Activated T-cell treated with anti-CD3 and anti-CD28 coated beads for 24 hours (primary cell): ENCODE measurements around the gene RTN4RL2.
A peak's percentile ranks its signal among the peaks of the same experiment; 100 is the strongest.

Experiments
- DNase-seq: peaks from one replicate; pipeline ENCODE4 v3.0.0-alpha.2; 2020; ENCODE audit warnings: low read depth

The RTN4RL2 gene

DNA sequence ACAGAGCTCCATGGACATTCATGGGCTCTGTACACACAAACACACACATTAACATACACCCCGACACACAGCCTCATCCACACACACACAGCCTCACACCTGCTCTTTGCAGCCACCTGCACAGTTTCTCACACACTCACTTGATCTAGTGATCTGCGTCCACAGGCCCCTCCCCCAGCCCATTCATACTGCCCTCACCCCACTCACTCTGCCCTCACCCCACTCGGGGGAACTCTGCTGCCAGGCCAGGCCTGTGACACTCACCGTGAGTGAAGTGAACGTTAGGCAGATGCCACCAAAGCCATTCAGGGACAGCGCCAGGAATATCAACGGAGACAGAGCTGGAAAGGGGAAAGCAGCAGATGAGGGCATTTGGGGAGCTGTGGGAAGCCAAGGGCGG is 40.2 kb downstream of the RTN4RL2 start:
- no peak for DNase-seq

- no peak for DNase-seq
These were observed 40.6 kb downstream of the RTN4RL2 start for GRCh38 chr11:57500926-57501325.

- no peak for DNase-seq
These were observed 41.6 kb downstream of the RTN4RL2 start for GRCh38 chr11:57501953-57502352.

- DNase-seq: no peak
These were observed 42.0 kb downstream of the RTN4RL2 start for GRCh38 chr11:57502376-57502775.

- no peak for DNase-seq
These were observed 42.5 kb downstream of the RTN4RL2 start for GRCh38 chr11:57502870-57503269.

DNA sequence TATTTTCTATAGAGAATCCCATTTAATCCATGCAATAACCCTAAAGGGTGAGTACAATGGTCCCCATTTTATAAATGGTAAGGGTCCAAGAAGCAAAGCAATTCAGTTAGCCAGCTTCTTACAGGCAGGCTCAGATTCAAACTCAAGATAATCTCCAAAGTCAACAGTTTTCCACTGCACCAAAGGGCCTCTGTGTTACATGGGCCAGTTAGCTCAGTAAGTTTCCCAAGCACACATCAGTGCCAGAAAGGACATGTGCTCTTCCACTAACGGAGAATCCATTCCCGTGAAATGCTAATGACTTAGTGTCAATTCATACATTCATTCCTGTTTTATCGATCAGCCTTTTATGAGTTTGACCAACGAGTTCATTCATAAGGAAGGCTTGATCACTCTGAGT is 44.2 kb downstream of the RTN4RL2 start:
- no peak for DNase-seq

GRCh38 chr11:57506522-57506921 is 46.2 kb downstream of the RTN4RL2 start:
- DNase-seq: no peak

DNA sequence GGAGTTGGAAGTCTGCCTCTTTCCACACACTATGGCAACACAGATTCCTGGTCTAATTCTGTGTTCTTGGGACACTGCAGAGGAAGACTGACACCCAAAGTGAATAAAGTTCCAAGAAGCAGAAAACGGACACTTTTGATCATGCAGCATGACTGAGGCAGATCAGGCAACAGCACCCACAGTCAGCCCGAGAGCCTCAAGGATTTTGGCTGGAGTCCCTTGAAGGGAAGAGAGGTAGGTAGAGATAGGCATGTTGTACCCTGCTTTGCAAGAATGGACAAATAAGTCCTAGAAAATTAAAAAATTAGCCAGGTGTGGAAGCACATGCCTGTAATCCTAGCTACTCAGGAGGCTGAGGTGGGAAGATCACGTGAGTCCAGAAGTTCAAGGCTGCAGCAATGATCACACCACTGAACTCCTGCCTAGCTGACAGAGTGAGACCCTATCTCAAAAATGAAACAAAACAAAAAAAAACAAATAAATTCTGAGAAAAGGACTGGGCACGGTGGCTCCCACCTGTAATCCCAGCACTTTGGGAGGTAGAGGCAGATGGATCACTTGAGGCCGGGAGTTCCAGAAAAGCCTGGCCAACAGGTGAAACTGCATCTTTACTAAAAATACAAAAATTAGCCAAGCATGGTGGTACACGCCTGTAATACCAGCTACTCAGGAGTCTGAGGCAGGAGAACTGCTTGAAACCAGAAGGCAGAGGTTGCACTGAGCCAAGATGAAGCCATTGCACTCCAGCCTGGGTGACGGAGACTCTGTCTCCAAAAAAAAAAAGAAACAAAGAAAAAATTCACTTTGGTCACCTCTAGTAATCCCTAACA is 48.2 kb downstream of the RTN4RL2 start:
- no peak for DNase-seq

DNA sequence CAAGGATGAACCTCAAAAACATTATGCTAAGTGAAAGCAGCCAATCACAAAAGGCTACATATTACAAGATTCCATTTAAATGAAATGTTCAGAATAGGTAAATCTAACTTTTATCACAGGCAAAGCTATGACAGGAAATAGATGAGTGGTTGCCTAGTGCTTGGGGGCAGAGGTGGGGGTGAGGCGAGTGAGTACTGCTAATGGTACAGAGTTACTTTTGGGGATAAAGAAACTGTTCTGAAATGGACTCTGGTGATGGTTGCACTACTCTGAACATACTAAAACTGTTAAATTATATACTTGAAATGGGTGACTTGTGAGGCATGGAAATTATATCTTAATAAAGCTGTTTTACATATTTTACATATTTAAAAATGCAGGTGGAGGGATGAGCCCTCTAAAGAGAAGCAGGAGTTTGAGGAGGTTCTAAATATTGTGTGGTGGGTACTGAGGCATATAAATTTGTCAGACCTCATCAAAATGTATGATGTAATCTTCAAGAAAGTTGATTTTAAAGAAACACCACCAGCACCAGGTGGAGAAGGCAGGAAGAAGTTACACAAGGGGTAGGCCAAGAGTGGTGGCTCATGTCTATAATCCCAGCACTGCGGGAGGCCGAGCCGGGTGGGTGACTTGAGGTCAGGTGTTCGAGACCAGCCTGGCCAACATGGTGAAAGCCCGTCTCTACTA is 51.6 kb downstream of the RTN4RL2 start:
- DNase-seq: no peak

DNA sequence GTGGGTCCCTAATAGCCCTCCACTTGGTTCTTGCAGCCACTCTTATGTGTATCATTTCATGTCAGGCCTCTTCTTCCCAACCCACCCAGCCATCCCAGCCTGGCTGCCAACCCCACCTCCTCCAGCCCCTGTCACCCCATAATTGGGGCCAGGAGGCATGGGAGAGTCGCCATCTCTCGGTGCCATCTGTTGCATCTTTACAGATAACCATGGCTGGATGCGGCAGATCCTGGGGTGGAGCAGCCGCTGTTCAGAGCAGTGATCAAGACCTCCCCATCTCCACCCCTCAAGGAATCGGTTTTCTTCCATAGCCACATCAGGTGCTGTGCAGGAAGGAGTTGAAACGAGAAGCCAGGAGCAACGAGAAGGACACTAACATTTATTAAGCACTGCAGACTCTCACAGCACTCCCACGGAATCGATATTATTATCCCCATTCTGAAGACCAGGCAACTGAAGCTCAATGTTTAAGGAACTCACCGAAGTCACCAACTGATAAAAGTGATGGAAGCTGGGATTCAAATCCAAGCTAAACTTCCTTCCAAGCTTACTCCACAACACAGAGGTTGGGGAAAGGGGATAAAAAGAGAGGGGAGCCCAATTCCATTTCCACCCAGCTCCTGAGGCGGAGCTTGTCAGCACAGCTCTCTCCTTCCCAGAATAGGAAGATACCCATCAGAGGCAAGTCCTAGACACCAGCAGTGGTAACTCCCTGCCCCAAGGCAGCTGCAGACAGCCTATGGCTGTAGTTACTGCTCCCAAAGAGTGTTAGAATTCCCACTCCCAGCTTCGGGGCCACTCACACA is 52.5 kb downstream of the RTN4RL2 start:
- DNase-seq: no peak

- no peak for DNase-seq
These were observed 53.1 kb downstream of the RTN4RL2 start for GRCh38 chr11:57513452-57513795.

GRCh38 chr11:57513911-57514537 is 53.7 kb downstream of the RTN4RL2 start:
- DNase-seq: no peak

GRCh38 chr11:57514538-57515331 is 54.4 kb downstream of the RTN4RL2 start:
- DNase-seq: peak; percentile 36

DNA sequence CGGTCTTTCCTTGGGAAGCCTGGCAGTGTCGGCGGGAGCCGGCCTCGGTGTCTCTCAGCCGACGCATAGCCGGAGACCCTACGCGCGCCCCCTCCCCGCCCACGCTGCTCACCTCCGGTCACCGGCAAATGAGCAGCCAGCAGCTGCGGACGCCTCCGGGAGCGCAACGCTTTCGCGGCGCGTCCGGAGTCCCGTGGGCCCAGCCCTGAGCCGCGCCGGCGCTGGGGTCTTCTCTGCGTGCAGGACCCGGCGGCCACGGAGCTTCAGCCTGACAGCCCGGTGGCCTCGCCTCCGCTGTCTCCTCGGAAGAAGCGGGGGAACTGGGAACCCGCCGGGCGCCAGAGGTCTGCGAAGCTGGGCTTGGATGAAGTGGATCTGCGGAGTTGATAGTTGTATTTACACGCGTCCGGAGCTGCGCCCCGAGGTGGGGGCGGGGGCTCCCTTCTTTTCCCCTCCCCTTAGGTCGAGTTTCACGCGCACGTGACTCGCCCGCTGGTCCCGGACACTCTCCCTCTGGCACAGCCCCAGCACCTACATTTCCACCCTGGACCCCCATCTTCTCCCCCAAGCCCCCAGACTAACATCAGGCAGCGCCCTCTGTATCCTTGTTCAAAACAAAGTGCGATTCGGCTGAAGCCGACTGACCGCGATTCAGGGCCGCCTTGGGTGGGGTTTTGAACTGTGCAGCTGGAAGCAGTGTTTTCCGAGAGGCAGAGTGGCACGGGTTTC is 55.2 kb downstream of the RTN4RL2 start, which contains the start of gene SLC43A1:
SLC43A1 (minus strand) TSS at position 371 of the 729 bp plus-strand sequence. CDS start 1,591 bp downstream, outside the sequence.
- no peak for DNase-seq

DNA sequence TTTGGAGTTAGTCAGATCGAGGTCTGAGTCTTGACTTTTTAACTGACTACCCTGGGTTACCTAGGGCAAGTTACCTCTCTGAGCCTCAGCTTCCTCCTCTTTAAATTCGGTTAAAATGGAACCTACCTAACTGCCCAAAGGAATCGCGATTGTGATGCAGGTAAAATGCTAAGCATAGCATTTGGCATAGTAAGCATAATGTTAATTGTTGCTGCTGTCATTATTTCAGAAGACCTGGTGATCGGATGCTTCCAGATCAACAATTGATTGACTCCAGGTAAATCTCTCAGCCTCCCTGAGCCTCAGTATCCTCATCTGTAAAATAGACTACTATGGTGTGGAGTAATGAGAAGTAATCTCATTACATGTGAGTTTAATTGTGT is 55.7 kb downstream of the RTN4RL2 start:
- DNase-seq: no peak

- no peak for DNase-seq
These were observed 60.8 kb downstream of the RTN4RL2 start for GRCh38 chr11:57521116-57521515.

- no peak for DNase-seq
These were observed 63.1 kb downstream of the RTN4RL2 start for GRCh38 chr11:57523419-57523818.
